AG04450 (cell line): ENCODE data around the gene MYBPC1. TPM values are rescaled to one million over a fixed set of nuclear protein-coding genes. Genes with fewer than 3 reads are reported as not detected.
"Not testable (repeated sequence)": the region's sequence is repeated elsewhere in the genome, so short reads cannot be mapped to it uniquely, and the experiment has no call there.

ENCODE experiments used
- CTCF ChIA-PET: fragments of 300-600, 350-600 bp; formaldehyde crosslinking; extraction: SDS; loops from one replicate; lab custom pipeline; 2022; ENCODE audit warnings: antibody characterized with exemption, inconsistent platforms; lab: Charles Lee
- POLR2A ChIA-PET: fragments of 350-600 bp; formaldehyde crosslinking; extraction: SDS; loops from one replicate; lab custom pipeline; 2021; ENCODE audit warnings: antibody characterized with exemption, inconsistent platforms; lab: Yijun Ruan, JAX
- DNase-seq: peaks from one replicate; pipeline ENCODE4 v3.0.0-alpha.2; 2011; ENCODE audit warnings: low read depth, low spot score
- H3K27ac ChIP-seq: one replicate; pipeline ENCODE4 v1.5.1; 2012; ENCODE audit warnings: low read depth, low read length, control low read depth
- H3K27me3 ChIP-seq: one replicate; pipeline ENCODE4 v1.6.0; 2012; ENCODE audit warnings: low read length; ENCODE audit not compliant: control insufficient read depth, insufficient read depth
- H3K4me3 ChIP-seq: 2 replicates; pipeline ENCODE4 v1.5.1; 2011; ENCODE audit warnings: mild to moderate bottlenecking, low read depth, low read length, control low read depth
- H3K9me3 ChIP-seq: 2 replicates; pipeline ENCODE4 v1.5.1; 2012; ENCODE audit warnings: low read length; ENCODE audit not compliant: control insufficient read depth, insufficient read depth
- polyA plus RNA-seq: library from polyadenylated mRNA; depleted of rRNA; stranded (reverse); fragments of >200 nt; gene quantifications from 2 replicates; pipeline ENCODE4 v1.2.3, GENCODE V29; 2011
- TF ChIP-seq, protein P1 (sequence below): IDR thresholded peaks from 2 replicates; pipeline ENCODE4 v1.5.1; 2011; ENCODE audit warnings: low read depth, low read length, control low read depth, inconsistent platforms

MYBPC1 gene
- polyA plus RNA-seq, 1 experiment: not detected

DNA sequence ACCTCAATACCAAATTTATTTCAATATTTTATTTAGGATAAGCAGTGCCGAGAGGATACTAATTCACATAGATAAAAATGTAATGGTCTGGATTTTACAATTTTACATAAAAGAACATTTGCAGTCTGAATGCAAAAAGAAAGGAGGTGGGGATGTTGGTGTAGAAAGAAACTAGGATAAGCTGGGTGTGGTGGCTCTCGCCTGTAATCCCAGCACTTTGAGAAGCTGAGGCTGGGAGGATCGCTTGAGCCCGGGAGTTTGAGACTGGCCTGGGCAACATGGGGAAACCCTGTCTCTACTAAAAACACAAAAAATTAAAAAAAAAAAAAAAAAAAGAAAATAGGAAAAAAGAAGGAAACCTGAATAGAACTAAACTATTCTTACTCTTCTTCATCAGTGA lies 127.6 kb downstream of the MYBPC1 start:
- H3K9me3 ChIP-seq: no peaks in the 10 kb centered on the region
- ChIA-PET POLR2A (no interaction called here), CTCF (interaction anchor here (0.6 to 1.2 kb wide), 2 partner anchors 37 to 1433 kb away, joined by 3 to 5 read pairs; no protein-coding TSS in a partner anchor)
- no peaks in the 10 kb centered on the region for H3K27me3 ChIP-seq
- no peak for DNase-seq
- H3K27ac ChIP-seq: no peak overlapping the region
- TF ChIP-seq, protein P1, sequence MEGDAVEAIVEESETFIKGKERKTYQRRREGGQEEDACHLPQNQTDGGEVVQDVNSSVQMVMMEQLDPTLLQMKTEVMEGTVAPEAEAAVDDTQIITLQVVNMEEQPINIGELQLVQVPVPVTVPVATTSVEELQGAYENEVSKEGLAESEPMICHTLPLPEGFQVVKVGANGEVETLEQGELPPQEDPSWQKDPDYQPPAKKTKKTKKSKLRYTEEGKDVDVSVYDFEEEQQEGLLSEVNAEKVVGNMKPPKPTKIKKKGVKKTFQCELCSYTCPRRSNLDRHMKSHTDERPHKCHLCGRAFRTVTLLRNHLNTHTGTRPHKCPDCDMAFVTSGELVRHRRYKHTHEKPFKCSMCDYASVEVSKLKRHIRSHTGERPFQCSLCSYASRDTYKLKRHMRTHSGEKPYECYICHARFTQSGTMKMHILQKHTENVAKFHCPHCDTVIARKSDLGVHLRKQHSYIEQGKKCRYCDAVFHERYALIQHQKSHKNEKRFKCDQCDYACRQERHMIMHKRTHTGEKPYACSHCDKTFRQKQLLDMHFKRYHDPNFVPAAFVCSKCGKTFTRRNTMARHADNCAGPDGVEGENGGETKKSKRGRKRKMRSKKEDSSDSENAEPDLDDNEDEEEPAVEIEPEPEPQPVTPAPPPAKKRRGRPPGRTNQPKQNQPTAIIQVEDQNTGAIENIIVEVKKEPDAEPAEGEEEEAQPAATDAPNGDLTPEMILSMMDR: no peak
- no peak overlapping the region for H3K4me3 ChIP-seq

- ChIA-PET POLR2A (no interaction called here), CTCF (no interaction called here)
- H3K4me3 ChIP-seq: no peak overlapping the region
- TF ChIP-seq, protein P1: no peak
- no peak overlapping the region for H3K27ac ChIP-seq
- DNase-seq: no peak
- H3K27me3 ChIP-seq: no peaks in the 10 kb centered on the region
- no peaks in the 10 kb centered on the region for H3K9me3 ChIP-seq
Measured at GRCh38 chr12:101727098-101727497, 132.3 kb downstream of the MYBPC1 start.

DNA sequence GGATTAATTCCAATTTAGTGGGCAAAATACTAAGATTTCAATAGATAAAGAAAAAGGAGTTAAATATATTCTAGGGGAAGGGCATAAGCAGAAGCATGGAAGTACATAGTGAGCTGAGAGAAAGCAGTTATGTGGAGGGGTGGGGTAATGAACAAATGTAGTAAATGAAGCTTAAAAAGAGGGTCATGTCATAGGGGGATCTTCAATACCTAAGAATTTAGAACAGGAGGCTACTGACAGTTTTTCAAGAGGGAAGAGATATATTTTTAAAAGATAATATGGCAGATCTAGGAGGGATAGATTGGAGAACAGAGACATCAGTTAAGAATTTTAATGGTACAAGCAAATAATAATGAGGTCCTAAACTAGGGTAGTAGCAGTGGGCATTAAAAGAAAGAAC lies 135.1 kb downstream of the MYBPC1 start:
- TF ChIP-seq, protein P1: no peak
- no peaks in the 10 kb centered on the region for H3K27me3 ChIP-seq
- no peak overlapping the region for H3K4me3 ChIP-seq
- ChIA-PET CTCF (no interaction called here), POLR2A (no interaction called here)
- no peaks in the 10 kb centered on the region for H3K9me3 ChIP-seq
- DNase-seq: no peak
- no peak overlapping the region for H3K27ac ChIP-seq

DNA sequence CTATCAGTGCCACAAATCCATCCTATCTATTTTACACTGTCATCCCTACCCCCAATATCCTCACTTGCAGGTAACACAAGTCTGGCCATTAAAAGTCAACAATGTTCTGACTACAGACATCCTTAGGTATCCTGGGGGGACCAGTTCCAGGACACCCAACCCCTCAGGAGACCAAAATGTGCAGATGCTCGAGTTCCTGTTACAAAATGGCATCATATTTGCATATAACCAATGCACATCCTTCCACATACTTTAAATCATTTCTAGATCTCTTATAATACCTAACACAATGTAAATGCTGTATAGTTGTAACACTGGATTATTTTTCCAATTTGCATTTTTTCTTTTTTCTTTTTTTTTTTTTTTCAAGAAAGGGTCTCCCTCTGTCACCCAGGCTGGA lies 137.5 kb downstream of the MYBPC1 start:
- H3K9me3 ChIP-seq: no peaks in the 10 kb centered on the region
- no peak for DNase-seq
- TF ChIP-seq, protein P1: no peak
- H3K27ac ChIP-seq: no peak overlapping the region
- H3K27me3 ChIP-seq: no peaks in the 10 kb centered on the region
- H3K4me3 ChIP-seq: no peak overlapping the region
- POLR2A ChIA-PET: no interaction called here
- CTCF ChIA-PET: no interaction called here

- Histone ChIP-seq H3K9me3 (no peaks in the 10 kb centered on the region), H3K27me3 (no peaks in the 10 kb centered on the region), H3K27ac (no peak overlapping the region), H3K4me3 (no peak overlapping the region)
- ChIA-PET POLR2A (no interaction called here), CTCF (interaction anchor here (0.9 kb wide), 1 partner anchor 107 kb away, joined by 3 read pairs; no protein-coding TSS in a partner anchor)
- TF ChIP-seq, protein P1: no peak
- no peak for DNase-seq
Measured at GRCh38 chr12:101733166-101733565, 138.4 kb downstream of the MYBPC1 start.

GRCh38 chr12:101734482-101734881 lies 139.7 kb downstream of the MYBPC1 start:
- H3K27me3 ChIP-seq, H3K4me3 ChIP-seq, H3K27ac ChIP-seq, DNase-seq, POLR2A ChIA-PET, CTCF ChIA-PET: not testable (repeated sequence)
- H3K9me3 ChIP-seq: peaks cover 11% of the 10 kb centered on the region; the same call in 1 of the 2 replicates
